ENCODE measurements around the gene STK26. TPM values are rescaled to one million over a fixed set of nuclear protein-coding genes. Genes with fewer than 3 reads are reported as not detected.
"Not testable (repeated sequence)": the region's sequence is repeated elsewhere in the genome, so short reads cannot be mapped to it uniquely, and the experiment has no call there.

Gene STK26
- total and polyA plus RNA-seq, 2 of the 4 experiments (the other 2 are of a cell fraction) = 0.17 to 0.18 TPM

DNA sequence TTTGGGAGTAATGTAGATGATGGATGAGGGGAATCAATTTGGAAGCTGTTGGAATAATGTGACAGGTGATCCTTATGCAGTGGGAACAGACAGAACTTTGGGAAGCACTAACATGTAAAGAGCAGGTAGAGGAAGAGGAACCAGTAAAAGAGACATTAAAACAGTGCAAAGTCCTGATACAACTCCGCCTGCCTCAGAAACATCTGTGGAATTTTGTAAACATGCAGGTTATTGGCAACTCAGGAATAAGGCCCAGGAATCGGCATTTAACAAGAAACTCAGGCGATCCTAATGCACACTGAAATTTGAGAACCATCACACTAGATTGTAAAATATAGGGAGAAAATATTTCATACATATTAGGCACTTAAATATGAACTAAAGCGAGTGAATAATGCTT lies 75.6 kb downstream of the STK26 start:
- H3K56ac ChIP-seq (ENCODE audit: extremely low read depth, insufficient read depth, low read length); ATAC-seq (ENCODE audit: low read depth); H3K23ac ChIP-seq (ENCODE audit: low read depth, low read length); BruUV-seq (replicated peaks); H4K8ac ChIP-seq (ENCODE audit: low read depth in 2 of 2, low read length in 2 of 2); POLR2A ChIA-PET (ENCODE audit: unreplicated experiment); H3K4ac ChIP-seq (ENCODE audit: low read depth, low read length); H4K91ac ChIP-seq (ENCODE audit: insufficient read depth, low read depth, low read length); H2BK5ac ChIP-seq (ENCODE audit: low read depth, low read length, poor library complexity, severe bottlenecking); H2AK5ac ChIP-seq (ENCODE audit: low read depth, low read length); H4K5ac ChIP-seq (ENCODE audit: low read depth, low read length); H3K14ac ChIP-seq (replicated peaks; ENCODE audit: low read depth, low read length); H4K20me1 ChIP-seq (ENCODE audit: insufficient read depth, low read length); H2BK120ac ChIP-seq (ENCODE audit: low read depth, low read length); H3K27ac ChIP-seq (ENCODE audit: insufficient read depth, low read length); H2BK20ac ChIP-seq (ENCODE audit: low read depth, low read length); in situ Hi-C loops (cut with MboI; ENCODE audit: low sequenced_read_pairs); CTCF ChIA-PET; H2AK9ac ChIP-seq (replicated peaks; ENCODE audit: low read depth, low read length, poor library complexity); H3K27me3 ChIP-seq (ENCODE audit: control insufficient read depth, insufficient read depth, low read length); H2AFZ ChIP-seq (replicated peaks; ENCODE audit: low read length, poor library complexity); H3K4me1 ChIP-seq (ENCODE audit: control insufficient read depth, insufficient read depth, low read length); H3K9me1 ChIP-seq (ENCODE audit: insufficient read depth, low read length); H2BK15ac ChIP-seq (ENCODE audit: low read depth, low read length); H3K9ac ChIP-seq (ENCODE audit: low read depth, low read length); H3K4me3 ChIP-seq (ENCODE audit: insufficient read depth, low read depth, low read length); H3K79me1 ChIP-seq (ENCODE audit: low read depth in 1 of 2, low read length in 2 of 2); H3K36me3 ChIP-seq (ENCODE audit: control insufficient read depth, insufficient read depth, low read length); intact Hi-C loops (cut with micrococcal nuclease); H3K4me2 ChIP-seq (ENCODE audit: low read depth, low read length); dilution Hi-C loops (cut with HindIII; ENCODE audit: low sequenced_read_pairs, unreplicated experiment); H3K18ac ChIP-seq (ENCODE audit: low read depth, low read length); DNase-seq; H3K9me3 ChIP-seq (ENCODE audit: control insufficient read depth, insufficient read depth, low read length): not testable (repeated sequence)
- no CpG with 5 or more reads among the region's 4 CpGs for whole genome bisulfite sequencing, 2 experiments (ENCODE audit: extremely low coverage in 2 of 2, insufficient read length in 1 of 2)
